MM.1S (cell line): ENCODE results near the gene PLA2G6.
A peak's percentile ranks its signal among the peaks of the same experiment; 100 is the strongest.

Source experiments
- DNase-seq: peaks from one replicate; pipeline ENCODE4 v3.0.0-alpha.2; 2015
- H2AFZ ChIP-seq: fragments of 300-600 bp; sonication (generic); 2 replicates; pipeline ENCODE4 v1.6.0; 2016; ENCODE audit warnings: antibody characterized with exemption, low read length
- H3F3A ChIP-seq: fragments of 300-600 bp; sonication (generic); 2 replicates; pipeline ENCODE4 v1.6.1; 2016; ENCODE audit warnings: mild to moderate bottlenecking, antibody characterized with exemption, low read length, moderate library complexity, mixed read lengths; ENCODE audit not compliant: insufficient read depth
- H3K27ac ChIP-seq: fragments of 300-600 bp; sonication (generic); 2 replicates; pipeline ENCODE4 v1.5.1; 2016; ENCODE audit warnings: mild to moderate bottlenecking, low read length
- H3K27me3 ChIP-seq: fragments of 300-600 bp; sonication (generic); replicated peaks from 2 replicates; pipeline ENCODE4 v1.6.0; 2016; ENCODE audit warnings: low read length; ENCODE audit not compliant: insufficient read depth
- H3K36me3 ChIP-seq: fragments of 300-600 bp; sonication (generic); replicated peaks from 2 replicates; pipeline ENCODE4 v1.6.1; 2016; ENCODE audit warnings: mild to moderate bottlenecking, low read length, mixed read lengths; ENCODE audit not compliant: insufficient read depth
- H3K4me1 ChIP-seq: fragments of 300-600 bp; sonication (generic); 2 replicates; pipeline ENCODE4 v1.6.1; 2016; ENCODE audit warnings: low read length, mixed read lengths
- H3K4me2 ChIP-seq: fragments of 300-600 bp; sonication (generic); 2 replicates; pipeline ENCODE4 v1.6.0; 2016; ENCODE audit warnings: low read depth, low read length
- H3K4me3 ChIP-seq: fragments of 300-600 bp; sonication (generic); 2 replicates; pipeline ENCODE4 v1.5.1; 2016; ENCODE audit warnings: low read length, mixed read lengths
- H3K79me2 ChIP-seq: fragments of 300-600 bp; sonication (generic); 2 replicates; pipeline ENCODE4 v1.6.1; 2016; ENCODE audit warnings: mixed run types, low read length, mixed read lengths
- H3K9ac ChIP-seq: fragments of 300-600 bp; sonication (generic); 2 replicates; pipeline ENCODE4 v1.6.1; 2016; ENCODE audit warnings: low read length, mixed read lengths
- H3K9me2 ChIP-seq: fragments of 300-600 bp; sonication (generic); replicated peaks from 2 replicates; pipeline ENCODE4 v1.6.1; 2016; ENCODE audit warnings: mild to moderate bottlenecking, low read length, mixed read lengths; ENCODE audit not compliant: insufficient read depth
- H3K9me3 ChIP-seq: fragments of 300-600 bp; sonication (generic); replicated peaks from 2 replicates; pipeline ENCODE4 v1.6.1; 2016; ENCODE audit warnings: mild to moderate bottlenecking, low read length, mixed read lengths; ENCODE audit not compliant: insufficient read depth
- H4K20me1 ChIP-seq: fragments of 300-600 bp; sonication (generic); 2 replicates; pipeline ENCODE4 v1.6.1; 2016; ENCODE audit warnings: mild to moderate bottlenecking, low read length, moderate library complexity, mixed read lengths; ENCODE audit not compliant: insufficient read depth
- EZH2 ChIP-seq: fragments of 300-600 bp; sonication (generic); optimal IDR thresholded peaks from 2 replicates; pipeline ENCODE3; 2017; ENCODE audit warnings: low read depth, mild to moderate bottlenecking, antibody characterized with exemption, low read length, mixed read lengths
- EZH2phosphoT487 ChIP-seq: fragments of 300-600 bp; sonication (generic); IDR thresholded peaks from 2 replicates; pipeline ENCODE4 v1.6.1; 2018; ENCODE audit warnings: antibody characterized with exemption, low read length
- TF ChIP-seq, protein P1 (sequence below): fragments of 300-600 bp; sonication (generic); IDR thresholded peaks from 2 replicates; pipeline ENCODE4 v1.5.1; 2016; ENCODE audit warnings: antibody characterized with exemption, low read length, mixed read lengths

Gene PLA2G6, protein sequence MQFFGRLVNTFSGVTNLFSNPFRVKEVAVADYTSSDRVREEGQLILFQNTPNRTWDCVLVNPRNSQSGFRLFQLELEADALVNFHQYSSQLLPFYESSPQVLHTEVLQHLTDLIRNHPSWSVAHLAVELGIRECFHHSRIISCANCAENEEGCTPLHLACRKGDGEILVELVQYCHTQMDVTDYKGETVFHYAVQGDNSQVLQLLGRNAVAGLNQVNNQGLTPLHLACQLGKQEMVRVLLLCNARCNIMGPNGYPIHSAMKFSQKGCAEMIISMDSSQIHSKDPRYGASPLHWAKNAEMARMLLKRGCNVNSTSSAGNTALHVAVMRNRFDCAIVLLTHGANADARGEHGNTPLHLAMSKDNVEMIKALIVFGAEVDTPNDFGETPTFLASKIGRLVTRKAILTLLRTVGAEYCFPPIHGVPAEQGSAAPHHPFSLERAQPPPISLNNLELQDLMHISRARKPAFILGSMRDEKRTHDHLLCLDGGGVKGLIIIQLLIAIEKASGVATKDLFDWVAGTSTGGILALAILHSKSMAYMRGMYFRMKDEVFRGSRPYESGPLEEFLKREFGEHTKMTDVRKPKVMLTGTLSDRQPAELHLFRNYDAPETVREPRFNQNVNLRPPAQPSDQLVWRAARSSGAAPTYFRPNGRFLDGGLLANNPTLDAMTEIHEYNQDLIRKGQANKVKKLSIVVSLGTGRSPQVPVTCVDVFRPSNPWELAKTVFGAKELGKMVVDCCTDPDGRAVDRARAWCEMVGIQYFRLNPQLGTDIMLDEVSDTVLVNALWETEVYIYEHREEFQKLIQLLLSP

DNA sequence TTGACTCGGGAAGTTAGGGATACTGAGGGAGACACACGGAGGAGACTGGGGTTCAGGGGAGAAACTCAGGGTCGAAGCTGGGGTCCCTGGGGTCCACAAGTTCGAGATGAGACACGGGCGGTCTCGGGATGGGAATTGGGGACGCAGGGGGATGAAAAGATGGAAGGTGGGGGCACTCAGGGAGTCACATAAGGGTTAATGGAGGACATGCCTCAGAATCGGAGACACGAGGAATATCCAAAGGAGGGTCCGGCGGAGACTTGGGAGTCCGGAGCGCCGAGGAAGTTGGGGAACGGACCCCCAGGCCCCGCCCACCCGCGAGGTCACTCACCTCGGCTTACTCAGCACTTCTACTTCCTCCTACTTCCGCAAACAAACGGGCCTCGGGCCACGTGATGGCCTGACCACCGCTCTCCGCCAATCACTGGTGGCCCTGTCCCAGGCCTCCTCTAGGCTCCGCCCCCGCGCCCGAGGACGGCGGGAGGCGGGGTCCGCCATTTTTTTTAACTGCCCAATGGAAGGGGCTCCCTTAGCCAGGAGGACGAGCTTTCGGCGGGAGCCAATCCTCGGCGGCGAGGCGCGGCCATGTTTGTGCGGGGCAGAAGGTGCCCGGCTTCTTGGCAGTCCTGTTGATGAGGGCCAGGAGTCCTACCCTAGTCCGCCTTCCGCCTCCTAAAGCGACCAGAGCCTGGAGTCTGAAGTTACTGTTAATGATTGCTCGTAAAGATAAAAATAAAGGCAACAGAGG is at the start of gene PLA2G6:
Gene PLA2G6 (minus strand): TSS at position 378 of the 748 bp plus-strand sequence. CDS start 12,404 bp downstream, outside the sequence.
- H4K20me1 ChIP-seq = no peaks in the 10 kb centered on the region
- H3K9me3 ChIP-seq = no peaks in the 10 kb centered on the region
- peak; percentile 99 for DNase-seq
- H3K27me3 ChIP-seq = no peaks in the 10 kb centered on the region
- peak within 1 kb of the TSS; percentile 95 for H3K27ac ChIP-seq
- peak within 1 kb of the TSS; percentile 71 for H2AFZ ChIP-seq
- H3K9me2 ChIP-seq = no peaks in the 10 kb centered on the region
- no peaks in the 10 kb centered on the region for H3K36me3 ChIP-seq
- peak within 1 kb of the TSS; percentile 94 for H3K4me2 ChIP-seq
- peak within 1 kb of the TSS; percentile 86 for H3K4me3 ChIP-seq
- peaks cover 30% of the 10 kb centered on the region for H3K4me1 ChIP-seq
- peak within 1 kb of the TSS; percentile 97 for H3K9ac ChIP-seq
- H3F3A ChIP-seq = peaks cover 22% of the 10 kb centered on the region
- H3K79me2 ChIP-seq = peaks cover 13% of the 10 kb centered on the region
- no peak for TF ChIP-seq EZH2phosphoT487
- TF ChIP-seq, protein P1, sequence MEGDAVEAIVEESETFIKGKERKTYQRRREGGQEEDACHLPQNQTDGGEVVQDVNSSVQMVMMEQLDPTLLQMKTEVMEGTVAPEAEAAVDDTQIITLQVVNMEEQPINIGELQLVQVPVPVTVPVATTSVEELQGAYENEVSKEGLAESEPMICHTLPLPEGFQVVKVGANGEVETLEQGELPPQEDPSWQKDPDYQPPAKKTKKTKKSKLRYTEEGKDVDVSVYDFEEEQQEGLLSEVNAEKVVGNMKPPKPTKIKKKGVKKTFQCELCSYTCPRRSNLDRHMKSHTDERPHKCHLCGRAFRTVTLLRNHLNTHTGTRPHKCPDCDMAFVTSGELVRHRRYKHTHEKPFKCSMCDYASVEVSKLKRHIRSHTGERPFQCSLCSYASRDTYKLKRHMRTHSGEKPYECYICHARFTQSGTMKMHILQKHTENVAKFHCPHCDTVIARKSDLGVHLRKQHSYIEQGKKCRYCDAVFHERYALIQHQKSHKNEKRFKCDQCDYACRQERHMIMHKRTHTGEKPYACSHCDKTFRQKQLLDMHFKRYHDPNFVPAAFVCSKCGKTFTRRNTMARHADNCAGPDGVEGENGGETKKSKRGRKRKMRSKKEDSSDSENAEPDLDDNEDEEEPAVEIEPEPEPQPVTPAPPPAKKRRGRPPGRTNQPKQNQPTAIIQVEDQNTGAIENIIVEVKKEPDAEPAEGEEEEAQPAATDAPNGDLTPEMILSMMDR = no peak
- no peak for TF ChIP-seq EZH2

DNA sequence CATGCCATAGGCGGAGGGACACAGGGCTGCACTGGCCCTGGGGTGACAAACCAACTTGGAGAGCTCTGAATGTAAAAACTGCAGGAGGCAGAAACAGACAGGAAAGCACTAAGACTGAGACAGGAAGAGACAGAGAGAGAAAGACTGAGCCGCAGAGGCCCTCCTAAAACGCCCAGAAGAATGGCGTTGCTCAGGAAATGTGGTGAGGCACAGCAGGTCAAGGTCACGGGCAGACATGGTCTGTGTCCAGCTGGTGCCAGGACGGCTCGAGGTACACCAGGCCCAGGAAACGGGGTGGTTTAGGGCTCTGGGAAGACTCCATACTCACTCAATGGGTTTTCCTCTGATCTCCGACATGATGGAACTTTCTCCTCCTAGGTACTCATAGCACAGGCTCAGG is 49.3 kb upstream of the PLA2G6 start:
- Histone ChIP-seq H2AFZ (no peak overlapping the region), H3K36me3 (peaks cover 20% of the 10 kb centered on the region), H3K27ac (no peak overlapping the region), H3K9ac (no peak overlapping the region), H3K79me2 (peaks cover 50% of the 10 kb centered on the region), H3K9me2 (no peaks in the 10 kb centered on the region), H3K4me3 (no peak overlapping the region), H3K4me1 (peaks cover 11% of the 10 kb centered on the region; the same call in 1 of the 2 replicates), H3K9me3 (no peaks in the 10 kb centered on the region), H3K27me3 (no peaks in the 10 kb centered on the region), H4K20me1 (no peaks in the 10 kb centered on the region), H3K4me2 (no peak overlapping the region), H3F3A (no peaks in the 10 kb centered on the region)
- TF ChIP-seq EZH2 (no peak), EZH2phosphoT487 (no peak)
- TF ChIP-seq, protein P1 = no peak
- no peak for DNase-seq

DNA sequence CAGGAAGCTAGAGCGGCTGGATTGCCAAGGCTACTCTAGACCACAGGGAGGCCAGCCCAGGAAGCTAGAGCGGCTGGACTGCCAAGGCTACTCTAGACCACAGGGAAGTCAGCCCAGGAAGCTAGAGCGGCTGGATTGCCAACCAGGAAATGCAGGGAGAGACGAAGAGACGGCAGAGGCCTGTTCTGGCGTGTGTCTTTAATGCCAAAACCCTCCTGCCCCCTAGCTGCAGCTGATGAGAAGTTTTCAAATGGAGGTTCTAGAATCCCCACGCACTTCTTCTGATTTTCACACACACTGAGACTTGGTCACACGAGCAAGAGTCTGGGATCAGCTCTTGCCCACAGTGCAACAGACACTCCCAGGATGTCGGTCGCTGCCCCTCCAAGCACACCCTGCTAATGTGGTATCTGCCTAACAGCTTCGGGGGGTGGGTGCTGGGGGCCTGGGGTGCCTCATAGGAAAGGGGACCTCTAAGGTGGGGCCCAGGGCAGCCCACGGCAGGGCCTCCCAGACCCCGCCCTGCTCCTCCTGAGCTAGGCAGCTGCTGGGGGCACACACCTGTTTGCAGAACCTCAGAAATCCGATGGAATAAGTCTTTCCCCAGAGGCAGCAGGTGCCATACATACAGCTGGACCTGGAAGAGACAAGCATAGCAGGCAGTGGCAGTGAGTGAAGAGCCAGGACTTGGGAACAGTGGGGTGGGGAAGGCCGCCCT is 48.6 kb upstream of the PLA2G6 start:
- TF ChIP-seq EZH2phosphoT487 = no peak
- TF ChIP-seq, protein P1 = peak; percentile 12; the same call in 1 of the 2 replicates
- TF ChIP-seq EZH2 = no peak
- H3K9ac ChIP-seq = no peak overlapping the region

More for the DNA sequence above, 48.6 kb upstream of the PLA2G6 start:
- Histone ChIP-seq H3K27ac (no peak overlapping the region), H3K36me3 (peaks cover 20% of the 10 kb centered on the region), H3K9me2 (no peaks in the 10 kb centered on the region), H3K4me1 (peaks cover 11% of the 10 kb centered on the region; the same call in 1 of the 2 replicates), H3F3A (no peaks in the 10 kb centered on the region), H3K79me2 (peaks cover 43% of the 10 kb centered on the region), H4K20me1 (no peaks in the 10 kb centered on the region), H3K27me3 (no peaks in the 10 kb centered on the region), H2AFZ (no peak overlapping the region), H3K4me3 (no peak overlapping the region), H3K4me2 (no peak overlapping the region), H3K9me3 (no peaks in the 10 kb centered on the region)
- DNase-seq = no peak
